Measurements from ENCODE around the gene KAZN. TPM values are rescaled to one million over a fixed set of nuclear protein-coding genes. Genes with fewer than 3 reads are reported as not detected.
A peak's percentile ranks its signal among the peaks of the same experiment; 100 is the strongest.

KAZN gene
- total RNA-seq, 1 donor from 2014 or later, result 10.2 TPM

DNA sequence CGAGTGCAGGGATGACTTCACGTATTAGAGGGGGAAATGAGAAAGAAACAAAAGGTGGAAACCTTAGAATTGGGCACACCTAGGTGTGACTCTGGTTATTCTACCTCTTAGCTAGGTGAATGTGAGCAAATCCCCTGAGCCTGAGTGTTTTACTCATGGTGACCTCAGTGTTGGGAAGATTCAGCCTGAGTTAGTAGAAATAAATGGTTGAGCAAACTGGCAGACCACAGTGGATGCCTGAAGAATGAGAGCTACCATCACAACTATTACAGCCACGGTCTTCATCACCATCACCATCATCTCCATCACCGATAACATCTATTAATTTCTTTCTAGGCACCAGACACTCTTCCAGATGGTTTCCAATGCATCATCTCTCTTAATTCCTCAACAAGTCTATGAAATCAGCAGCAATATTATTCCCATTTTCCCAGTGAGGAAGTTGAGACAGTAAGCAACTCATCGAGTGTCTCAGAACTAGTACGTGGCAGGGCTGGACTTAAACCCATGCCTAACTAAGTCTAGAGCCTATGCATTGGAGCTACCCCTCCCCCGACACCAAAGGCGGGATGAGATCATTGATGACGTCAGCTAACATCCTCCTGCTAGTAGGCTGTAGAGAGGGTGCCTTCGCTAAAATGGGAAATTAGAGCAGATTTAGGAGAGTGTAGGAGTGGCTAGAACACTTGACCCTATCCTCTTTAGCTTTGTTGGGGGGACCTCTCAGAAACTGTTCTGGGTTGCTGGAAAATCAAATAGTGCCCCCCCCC, 7.9 kb upstream of the KAZN start:
- DNase-seq (ENCODE audit: low spot score), result no peak

DNA sequence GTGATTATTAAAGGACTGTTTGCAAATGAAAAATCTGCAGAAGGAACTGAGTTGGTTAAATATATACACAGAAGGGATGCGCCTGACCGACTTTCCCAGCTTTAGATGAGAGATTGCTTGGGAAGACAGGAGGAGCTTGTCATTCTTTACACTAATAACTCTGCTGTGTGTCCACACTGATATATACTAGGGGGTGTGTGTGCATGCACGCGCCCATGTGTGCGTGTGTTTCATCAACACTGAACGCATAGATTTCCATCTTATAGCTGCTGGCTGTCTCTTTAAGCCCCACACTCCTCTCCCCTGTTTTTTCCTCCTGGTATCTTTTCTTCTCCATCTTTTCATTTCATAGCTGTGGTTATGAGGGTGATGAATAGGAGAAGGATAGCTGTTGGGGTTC, 6.9 kb upstream of the KAZN start:
- no peak for DNase-seq (ENCODE audit: low spot score)

DNA sequence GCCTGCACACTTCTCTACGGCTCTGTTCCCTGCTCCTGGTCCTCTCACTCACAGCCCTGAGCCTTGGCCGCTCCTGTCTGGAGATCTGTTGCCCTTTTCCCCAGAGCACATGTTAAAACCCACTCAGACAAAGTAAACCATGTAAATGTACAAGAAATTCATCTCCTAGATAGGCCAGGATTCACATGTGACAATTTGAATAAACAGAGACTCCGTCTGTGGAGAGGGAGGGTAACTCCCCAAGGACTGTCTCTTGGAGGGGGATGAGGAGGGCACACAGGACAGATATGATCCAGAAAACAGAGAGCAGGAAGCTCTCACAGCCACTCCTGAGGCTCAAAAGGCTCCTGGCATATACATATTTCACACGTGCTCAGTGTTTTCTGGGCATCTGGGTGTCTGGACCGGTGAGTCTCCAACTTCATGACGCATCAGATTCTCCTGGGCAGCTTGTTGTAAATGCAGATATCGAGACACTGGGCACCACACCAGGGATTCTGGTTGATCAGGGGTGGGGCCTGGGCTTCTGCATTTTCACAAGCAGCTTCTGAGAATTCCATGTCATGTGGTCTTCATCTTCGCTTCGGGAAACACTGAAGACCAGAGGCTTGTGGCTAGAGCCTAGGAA, 6.4 kb upstream of the KAZN start:
- DNase-seq (ENCODE audit: low spot score), result no peak

DNA sequence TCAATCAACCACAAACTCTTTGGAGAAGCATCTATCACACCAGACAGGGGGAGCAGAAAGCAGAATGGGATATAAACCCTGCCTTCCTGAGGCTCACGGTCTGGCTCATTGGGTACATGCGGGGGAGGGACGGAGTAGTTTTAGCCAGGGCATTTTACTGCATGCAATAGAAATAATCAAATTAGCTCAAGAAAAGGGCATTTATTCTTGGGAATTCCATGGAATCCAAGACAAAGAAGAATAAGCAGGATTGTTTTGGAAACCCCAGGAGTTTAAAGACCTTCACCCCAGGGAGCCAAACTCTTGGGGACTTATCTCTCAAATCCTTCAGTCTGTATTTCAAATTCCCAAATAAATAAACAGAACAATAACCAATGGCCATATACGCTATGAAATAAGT, 5.2 kb upstream of the KAZN start:
- DNase-seq (ENCODE audit: low spot score), result no peak

DNA sequence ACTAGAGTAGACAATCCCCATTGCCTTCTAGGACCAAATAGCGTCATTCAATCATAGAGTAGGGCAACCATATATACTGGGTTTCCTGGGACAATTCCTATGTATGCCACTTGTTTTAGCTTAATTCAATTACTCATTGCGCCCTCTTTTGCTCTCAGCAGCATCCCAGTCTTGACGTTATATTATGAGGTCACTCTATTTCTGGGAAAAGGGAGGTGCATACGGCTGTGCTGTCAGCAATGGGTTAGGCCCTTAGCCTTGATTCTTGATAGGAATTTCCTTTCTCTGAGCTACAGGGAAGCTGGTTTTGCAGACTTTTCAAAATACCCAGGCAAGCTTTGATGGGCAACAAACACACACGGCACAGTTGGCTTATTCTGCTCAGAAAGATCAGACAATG, 4.4 kb upstream of the KAZN start:
- no peak for DNase-seq (ENCODE audit: low spot score)

DNA sequence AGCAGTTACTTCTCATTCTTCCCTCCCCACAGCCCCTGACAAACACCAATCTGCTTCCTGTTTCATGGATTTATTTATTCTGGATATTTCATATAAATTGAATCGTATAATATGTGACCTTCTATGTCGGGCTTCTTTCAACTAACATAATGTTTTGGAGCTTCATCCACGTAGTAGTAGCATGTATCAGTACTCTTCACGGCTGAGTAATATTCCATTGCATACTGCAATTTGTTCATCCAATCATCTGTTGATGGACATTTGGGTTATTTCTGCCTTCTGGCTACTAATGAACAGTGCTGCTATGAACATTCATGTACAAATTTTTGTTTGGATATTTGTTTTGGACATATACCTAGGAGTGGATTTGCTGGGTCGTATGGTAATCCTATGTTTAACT, 1.9 kb upstream of the KAZN start:
- no peak for DNase-seq (ENCODE audit: low spot score)

DNA sequence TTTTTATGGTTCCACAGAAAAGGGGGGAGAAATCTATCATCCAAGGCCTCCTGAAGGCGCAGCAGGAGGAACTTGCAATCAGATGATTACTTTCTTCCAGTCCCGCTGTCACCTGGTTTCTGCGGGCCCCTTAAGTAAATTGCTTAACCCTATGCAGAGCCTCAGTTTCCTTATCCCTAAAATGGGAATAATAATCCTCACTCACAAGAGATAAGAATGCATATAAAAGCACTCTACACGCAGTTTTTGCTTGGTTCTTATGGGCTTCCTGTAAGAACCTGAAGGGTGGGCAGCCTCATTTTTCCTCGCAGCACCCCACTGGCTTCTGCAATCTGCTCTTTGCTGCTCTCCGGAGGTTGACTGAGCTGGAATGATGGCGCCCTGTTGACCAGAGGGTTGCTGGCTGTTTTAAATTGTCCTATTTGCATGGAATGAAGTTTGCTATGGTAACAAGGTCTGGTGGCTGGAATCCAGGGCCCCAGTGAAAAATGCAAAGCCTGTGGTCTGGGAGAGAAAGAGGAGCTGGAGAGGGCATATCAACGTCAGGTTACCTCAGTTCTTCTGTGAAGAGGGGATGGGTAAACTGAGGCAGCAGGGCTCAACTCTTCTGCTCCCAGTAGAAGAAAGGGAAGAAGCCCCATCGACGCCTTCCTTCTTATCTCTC, 1.0 kb upstream of the KAZN start:
- DNase-seq (ENCODE audit: low spot score), result no peak

DNA sequence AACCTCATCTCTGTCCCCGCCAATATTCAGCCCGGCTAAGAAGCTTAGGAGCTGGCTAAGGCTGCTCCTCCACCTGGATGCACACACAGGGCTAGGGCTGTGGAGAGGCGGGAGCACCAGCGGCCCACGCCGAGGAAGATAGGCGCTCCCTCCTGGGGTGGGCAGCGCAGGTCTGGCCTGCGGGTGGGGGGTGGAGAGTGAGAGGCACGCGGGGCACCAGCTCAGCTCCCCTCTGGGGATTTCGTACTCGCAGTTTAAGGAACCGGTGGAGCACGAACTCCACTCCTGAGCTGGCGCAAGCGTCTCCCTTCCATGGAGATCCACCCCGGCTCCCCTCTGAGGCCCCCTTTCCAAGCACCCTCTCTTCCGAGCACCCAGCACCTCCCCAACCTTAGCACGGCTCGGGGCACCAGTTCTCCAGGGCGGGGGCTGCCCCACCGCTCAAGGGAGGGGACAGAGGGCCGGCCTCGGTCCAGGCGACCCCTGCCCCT, 433 bp upstream of the KAZN start:
- DNase-seq (ENCODE audit: low spot score), result no peak

DNA sequence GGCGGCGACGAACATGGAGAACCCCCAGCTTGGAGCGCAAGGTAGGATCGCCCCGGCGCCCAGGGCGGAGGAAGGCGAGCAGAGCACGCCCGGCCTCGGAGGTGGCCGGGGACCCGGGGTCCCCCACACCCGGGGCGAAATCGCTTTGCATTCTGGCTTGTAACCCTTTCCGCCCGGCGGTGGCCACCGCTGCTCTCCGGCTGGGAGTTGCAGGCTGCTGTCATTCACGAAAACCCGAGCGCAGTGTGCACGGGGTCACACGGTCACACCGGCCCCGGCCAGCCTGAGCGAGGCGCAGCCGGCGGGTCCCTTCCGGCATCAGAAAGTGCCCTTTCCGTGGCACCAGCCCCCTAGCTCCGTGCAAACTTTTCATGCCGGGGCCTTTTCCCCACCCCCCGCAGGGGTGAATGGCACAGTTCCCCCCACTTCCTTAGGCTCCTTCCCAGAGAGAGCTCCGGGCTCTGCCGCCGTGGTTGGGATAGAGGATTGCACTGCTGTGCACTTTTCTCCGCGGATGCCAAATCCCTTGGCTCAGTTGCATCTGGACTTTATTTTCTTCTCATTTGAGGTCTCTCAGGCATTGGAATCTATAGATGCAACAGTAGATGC, 802 bp downstream of the KAZN start:
- no peak for DNase-seq (ENCODE audit: low spot score)

DNA sequence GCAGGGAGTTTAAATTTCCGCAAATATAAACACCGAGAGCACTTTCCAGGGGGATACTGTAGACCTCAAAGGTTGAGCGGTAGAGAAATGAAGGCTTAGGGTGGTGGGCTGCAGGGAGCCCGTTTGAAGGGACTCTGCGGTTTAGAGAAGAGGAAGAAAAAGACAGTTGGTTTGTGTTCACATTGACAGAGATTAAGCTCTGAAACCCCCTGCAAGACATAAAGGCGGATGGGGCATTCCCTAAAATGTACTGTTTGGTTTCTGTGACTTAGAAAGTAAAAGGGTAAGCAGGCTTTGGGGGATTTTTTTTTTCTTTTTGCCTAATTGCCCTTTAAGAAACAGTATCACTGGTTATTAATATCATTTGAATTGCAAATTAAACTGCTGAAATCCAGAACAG, 1.3 kb downstream of the KAZN start:
- no peak for DNase-seq (ENCODE audit: low spot score)

DNA sequence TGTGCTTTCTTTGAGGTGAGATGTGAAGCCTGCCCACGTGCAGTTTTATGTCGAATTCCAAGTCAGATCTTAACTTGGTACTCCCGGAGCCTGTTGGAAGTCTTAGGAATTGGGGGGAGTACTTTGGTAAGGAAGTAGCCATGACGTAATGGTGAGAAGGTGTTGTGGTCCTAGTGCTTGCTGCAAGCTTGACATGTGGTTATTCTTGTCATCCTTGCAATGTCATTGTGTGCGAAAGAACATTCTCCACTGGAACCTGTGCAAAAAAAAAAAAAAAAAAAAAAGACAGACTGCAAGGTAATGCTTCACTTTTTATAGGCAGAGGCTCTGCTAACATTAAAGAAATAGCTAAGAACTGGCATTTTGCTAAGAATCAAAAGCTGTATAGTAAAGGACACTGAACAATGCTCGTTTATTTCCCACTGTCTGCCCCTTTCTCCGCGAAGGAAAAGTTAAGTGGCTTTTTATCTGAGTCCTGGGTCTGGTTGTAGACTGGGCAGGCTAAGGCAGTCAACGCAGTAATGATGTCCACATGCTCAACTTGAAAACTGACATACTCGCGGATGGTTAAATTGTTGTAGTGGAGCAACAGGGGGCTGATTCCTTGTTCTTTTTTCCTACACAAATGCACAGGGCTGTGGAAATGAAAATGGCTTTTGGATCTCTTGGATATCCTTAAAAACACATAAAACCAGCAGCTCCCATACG, 2.1 kb downstream of the KAZN start:
- DNase-seq (ENCODE audit: low spot score), result no peak

DNA sequence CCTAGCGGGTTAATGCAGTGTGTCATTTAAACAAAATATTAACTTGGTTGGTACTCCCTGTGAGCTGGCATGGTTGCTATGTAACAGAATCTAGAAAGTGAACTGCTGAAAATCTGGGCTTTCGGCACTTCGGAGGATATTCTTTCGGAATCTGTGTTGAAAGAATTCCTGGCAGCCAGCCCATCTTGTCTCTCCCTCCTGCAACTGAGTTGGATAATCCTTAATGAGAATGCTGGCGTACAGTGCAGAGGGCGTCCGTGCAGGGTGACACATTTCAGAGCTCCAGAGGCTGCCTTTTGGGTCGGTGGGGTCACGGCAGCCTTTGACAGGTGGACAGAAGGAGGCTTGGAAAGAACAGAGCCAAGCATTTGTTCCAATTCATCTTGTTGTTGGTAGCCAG, 3.7 kb downstream of the KAZN start:
- DNase-seq (ENCODE audit: low spot score), result peak; percentile 54

DNA sequence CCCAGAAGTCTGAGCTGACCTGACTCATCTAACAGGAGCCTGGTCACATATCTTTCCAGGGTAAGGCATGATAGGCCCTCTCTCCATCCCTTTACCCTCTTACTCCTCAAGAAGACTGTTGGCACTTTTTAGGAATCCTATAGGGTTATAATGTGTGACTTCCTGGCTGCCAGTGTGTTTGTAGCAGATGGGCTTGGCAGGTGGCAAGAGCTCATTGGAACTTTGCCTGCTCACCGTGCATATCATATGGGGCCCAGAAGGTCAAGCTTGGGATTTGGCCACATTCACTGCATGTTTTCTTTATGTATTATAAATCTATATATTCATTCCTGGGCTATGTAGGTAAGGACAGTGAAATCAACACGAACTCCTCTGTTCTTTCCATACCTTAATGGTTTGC, 5.2 kb downstream of the KAZN start:
- DNase-seq (ENCODE audit: low spot score), result no peak

DNA sequence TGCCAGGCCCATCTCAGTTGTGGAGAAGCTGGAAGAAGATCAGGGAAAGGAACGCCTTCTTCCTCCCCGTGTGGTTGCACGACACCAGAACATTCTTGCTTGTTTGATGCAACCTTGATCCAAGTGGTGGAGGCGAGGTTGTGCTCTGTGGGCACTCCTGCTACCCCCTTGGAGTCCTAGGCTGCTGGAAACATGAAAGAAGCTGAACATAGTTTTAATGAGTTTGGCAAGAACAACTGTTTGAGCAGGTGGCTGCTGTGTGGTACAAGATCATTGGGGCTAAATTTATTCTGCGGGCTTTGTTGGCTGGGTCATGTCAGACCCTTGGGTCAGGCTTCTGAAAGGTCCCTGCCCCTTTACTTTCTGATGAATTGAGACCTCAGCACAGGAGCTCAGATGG, 5.9 kb downstream of the KAZN start:
- DNase-seq (ENCODE audit: low spot score), result no peak

DNA sequence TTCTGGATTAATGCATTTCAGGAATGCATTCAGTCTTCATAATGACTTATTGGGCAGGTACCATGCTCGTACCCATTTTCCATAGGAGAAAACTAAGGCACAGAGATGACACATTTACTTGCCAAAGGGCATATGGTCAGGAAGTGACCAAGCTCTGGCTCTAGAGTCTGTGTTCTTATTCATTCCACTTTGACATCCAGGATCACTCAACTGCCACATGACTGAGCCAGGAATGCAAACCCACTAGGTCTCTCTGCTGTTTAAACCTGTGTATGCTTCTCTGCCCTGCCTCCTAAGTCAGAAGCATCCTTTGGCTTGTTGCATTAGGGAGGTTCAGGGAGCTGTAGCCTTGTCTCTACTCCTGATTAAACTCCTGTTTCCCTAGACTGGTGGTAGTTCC, 7.5 kb downstream of the KAZN start:
- DNase-seq (ENCODE audit: low spot score), result no peak

DNA sequence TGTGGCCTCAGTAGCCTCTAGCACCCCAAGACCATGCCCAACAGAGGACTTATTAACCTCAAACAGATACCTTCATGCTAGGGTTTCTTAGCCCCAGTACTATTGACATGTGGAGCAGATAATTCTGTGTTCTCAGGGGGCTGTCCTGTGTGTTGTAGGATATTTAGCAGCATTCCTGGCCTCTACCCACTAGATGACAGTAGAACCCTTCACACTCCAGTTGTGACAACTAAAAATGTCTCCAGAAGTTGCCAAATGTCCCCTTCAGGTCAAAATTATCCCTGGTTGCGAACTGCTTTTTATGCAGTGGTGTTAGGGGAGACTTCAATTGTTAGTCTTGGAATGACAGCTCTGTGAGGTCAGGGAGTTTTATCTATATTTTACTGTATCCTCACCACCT, 8.1 kb downstream of the KAZN start:
- DNase-seq (ENCODE audit: low spot score), result no peak

DNA sequence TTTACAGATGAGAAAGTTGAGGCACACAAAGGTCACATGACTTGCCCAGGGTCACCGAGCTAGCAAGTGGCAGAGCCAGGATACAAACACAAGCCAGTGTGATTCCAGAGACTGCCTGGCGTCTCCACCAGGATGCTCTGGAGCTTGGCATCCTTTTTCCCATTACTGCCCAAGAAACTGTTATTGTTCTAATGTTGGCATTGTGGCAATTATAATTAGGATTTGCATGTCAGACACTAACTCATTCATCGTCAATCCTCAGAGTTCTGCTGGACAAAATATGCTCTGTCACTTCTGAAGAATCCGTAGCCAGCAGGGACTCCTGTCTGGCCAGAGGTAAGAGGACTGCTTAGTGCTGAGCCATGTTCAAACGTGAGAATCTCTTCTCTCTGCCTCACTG, 8.8 kb downstream of the KAZN start:
- DNase-seq (ENCODE audit: low spot score), result no peak

DNA sequence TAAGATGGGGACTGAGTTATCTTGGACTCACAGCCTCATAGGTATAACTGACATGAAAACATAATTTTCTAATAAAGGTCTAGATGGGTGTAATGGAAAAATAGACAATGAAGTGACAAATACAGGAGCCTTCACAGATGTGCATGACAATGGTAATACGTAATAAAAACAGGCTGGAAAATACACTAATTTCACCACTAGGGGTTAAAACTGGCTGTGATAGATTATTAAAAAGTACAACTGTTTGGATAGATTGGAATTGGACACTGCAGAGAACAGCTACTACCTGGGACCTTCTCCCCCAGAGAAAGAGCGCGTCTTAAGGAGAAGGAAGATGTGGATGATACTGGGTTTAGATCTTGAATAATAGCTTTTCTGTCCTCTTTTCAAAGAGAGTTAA, 9.8 kb downstream of the KAZN start:
- no peak for DNase-seq (ENCODE audit: low spot score)

DNA sequence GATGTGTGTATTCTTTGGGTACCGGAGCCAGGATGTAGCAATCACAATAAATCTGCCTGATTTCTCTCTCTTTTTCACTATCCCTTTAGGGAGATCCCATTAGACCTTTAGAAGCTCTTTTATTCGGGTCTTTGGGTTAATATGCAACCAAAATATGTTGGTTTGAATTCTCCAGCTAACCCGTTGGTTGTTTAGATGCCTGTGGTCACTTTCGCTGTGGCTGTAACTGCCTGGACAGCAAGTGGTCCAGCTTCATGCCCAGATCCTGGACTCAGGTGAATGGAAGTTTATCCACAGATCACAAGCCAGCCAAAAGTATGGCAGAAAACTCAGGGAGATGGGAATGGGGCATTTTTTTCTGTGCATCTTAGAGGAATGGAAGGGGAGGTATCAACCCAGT, 12.3 kb downstream of the KAZN start:
- no peak for DNase-seq (ENCODE audit: low spot score)

DNA sequence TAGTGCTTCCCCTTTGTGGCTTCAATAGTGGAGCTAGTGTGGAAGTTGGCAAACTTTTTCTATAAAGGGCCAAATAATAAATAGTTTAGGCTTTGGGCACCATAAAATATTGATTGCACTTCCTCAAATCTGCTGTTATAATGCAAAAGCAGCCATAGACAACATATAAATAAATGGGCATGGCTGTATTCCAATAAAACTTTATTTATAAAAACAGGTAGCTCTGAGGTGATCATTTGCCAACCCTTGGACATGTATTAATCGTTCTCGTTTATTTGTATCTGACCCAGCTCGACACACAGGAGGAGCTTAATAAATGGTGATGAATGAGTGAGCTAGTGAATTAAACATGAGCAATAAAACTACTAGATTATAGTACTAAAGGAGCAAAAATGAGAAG, 13.3 kb downstream of the KAZN start:
- no peak for DNase-seq (ENCODE audit: low spot score)

DNA sequence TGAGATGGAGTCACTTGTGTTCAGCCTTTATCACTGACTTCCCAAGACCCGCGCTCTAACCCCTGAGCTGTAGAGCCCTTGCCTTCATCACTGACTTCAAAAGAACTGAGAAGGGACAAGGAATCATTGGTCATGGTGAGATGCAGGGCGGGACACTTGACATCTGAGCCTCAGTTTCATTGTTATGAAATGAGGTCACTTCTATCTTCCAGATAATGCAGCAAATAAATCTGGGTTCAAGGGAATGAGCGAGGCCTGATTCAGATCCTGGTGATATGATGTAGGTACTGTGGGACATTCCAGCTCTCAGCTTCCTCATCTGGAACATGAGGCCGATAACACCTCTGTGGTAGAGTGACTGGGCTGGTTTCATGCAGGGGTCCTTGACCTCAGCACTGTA, 13.8 kb downstream of the KAZN start:
- no peak for DNase-seq (ENCODE audit: low spot score)

DNA sequence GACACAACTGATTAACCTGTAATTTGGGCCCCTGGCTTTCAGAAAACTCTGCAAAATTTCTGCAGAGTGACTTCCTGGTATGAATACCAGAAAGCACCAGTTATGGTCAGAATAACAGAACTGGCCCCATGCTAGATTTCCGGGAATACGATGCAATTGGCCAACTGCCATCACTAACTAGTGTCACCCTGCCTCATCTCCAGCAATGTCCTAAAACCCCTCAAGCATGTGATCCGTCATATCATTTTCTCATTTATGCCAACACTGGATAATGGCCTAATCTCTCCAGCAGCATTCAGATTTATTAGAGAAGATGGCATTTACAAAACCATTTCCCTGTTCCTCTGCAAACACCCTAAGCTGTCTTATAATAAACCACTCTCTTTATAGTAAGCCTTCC, 15.4 kb downstream of the KAZN start:
- DNase-seq (ENCODE audit: low spot score), result no peak

Data from mucosa of gallbladder (tissue), 1 donor.